Peyer's patch (tissue), 4 donors: ENCODE data around the gene PCDHB8.
"Not testable (repeated sequence)": the region's sequence is repeated elsewhere in the genome, so short reads cannot be mapped to it uniquely, and the experiment has no call there.

ENCODE experiments used
- POLR2A ChIP-seq, 2 donors: fragments of 450-650 bp; IDR thresholded peaks; one replicate each; pipeline ENCODE4 v1.5.1; 2017; ENCODE audit warnings: antibody characterized with exemption in 2 of 2, mild to moderate bottlenecking in 2 of 2, moderate library complexity in 2 of 2
- TF ChIP-seq, protein P1 (sequence below), 6 experiments: fragments of 450-650 bp in 4 of 6; fragments of 200-600 bp in 2 of 6; sonication (generic) in 1 of 6; IDR thresholded peaks; one replicate each; pipeline ENCODE4 v1.5.1; 2017 to 2019; ENCODE audit warnings: antibody characterized with exemption in 6 of 6, mild to moderate bottlenecking in 3 of 6, moderate library complexity in 1 of 6

DNA sequence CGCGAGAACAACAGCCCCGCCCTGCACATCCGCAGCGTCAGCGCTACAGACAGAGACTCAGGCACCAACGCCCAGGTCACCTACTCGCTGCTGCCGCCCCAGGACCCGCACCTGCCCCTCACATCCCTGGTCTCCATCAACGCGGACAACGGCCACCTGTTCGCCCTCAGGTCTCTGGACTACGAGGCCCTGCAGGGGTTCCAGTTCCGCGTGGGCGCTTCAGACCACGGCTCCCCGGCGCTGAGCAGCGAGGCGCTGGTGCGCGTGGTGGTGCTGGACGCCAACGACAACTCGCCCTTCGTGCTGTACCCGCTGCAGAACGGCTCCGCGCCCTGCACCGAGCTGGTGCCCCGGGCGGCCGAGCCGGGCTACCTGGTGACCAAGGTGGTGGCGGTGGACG lies 37.9 kb downstream of the PCDHB8 start:
- TF ChIP-seq POLR2A (IDR thresholded peaks at IDR 0.05) = not testable (repeated sequence)
- TF ChIP-seq, protein P1, sequence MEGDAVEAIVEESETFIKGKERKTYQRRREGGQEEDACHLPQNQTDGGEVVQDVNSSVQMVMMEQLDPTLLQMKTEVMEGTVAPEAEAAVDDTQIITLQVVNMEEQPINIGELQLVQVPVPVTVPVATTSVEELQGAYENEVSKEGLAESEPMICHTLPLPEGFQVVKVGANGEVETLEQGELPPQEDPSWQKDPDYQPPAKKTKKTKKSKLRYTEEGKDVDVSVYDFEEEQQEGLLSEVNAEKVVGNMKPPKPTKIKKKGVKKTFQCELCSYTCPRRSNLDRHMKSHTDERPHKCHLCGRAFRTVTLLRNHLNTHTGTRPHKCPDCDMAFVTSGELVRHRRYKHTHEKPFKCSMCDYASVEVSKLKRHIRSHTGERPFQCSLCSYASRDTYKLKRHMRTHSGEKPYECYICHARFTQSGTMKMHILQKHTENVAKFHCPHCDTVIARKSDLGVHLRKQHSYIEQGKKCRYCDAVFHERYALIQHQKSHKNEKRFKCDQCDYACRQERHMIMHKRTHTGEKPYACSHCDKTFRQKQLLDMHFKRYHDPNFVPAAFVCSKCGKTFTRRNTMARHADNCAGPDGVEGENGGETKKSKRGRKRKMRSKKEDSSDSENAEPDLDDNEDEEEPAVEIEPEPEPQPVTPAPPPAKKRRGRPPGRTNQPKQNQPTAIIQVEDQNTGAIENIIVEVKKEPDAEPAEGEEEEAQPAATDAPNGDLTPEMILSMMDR (IDR thresholded peaks at IDR 0.05) = not testable (repeated sequence)
